Gastrocnemius medialis (tissue), 4 donors: ENCODE data around the gene ZNF718.

Source experiments
- CTCF ChIP-seq, 5 experiments: fragments of 450-650 bp in 3 of 5; fragments of 200-600 bp in 2 of 5; sonication (generic) in 2 of 5; IDR thresholded peaks in 4 of 5; conservative IDR thresholded peaks in 1 of 5; 1 replicate in 4 of 5; 2 replicates in 1 of 5; pipeline ENCODE4 v1.5.1; 2016 to 2019; ENCODE audit warnings: antibody characterized with exemption in 5 of 5, mild to moderate bottlenecking in 3 of 5, moderate library complexity in 3 of 5
- POLR2A ChIP-seq, 2 donors: fragments of 450-650 bp; IDR thresholded peaks; one replicate each; pipeline ENCODE4 v1.6.1; 2017; ENCODE audit warnings: antibody characterized with exemption in 2 of 2, mild to moderate bottlenecking in 2 of 2, moderate library complexity in 2 of 2

DNA sequence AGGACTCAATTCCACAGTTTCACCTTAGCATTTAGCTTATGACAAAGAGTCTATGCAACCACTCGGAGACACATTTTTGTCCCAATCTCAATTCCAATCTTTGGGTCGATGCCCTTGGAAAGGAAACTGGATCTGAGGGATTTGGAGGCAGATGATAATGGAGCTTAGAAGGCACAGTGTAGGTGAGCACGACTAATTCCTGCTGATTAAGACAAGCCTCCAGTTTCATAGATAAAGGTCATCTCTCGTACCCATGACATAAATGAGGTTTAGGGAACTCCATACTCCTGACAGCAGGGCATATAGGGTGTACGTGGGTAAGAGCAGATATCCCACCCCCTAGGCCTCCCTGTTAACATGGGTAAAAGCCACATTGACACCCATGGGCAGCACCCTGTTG lies 24.4 kb upstream of the ZNF718 start:
- TF ChIP-seq POLR2A (IDR thresholded peaks at IDR 0.05) (no peak), CTCF (IDR thresholded peaks at IDR 0.05 in 4 of 5, conservative IDR thresholded peaks at IDR 0.05 in 1 of 5) (no peak)
